Measurements from ENCODE around the gene TMEM267. TPM values are rescaled to one million over a fixed set of nuclear protein-coding genes. Genes with fewer than 3 reads are reported as not detected.

Gene TMEM267
- total and polyA plus RNA-seq, 2 of the 4 experiments (the other 2 are of a cell fraction), result 9.2 to 12.0 TPM

DNA sequence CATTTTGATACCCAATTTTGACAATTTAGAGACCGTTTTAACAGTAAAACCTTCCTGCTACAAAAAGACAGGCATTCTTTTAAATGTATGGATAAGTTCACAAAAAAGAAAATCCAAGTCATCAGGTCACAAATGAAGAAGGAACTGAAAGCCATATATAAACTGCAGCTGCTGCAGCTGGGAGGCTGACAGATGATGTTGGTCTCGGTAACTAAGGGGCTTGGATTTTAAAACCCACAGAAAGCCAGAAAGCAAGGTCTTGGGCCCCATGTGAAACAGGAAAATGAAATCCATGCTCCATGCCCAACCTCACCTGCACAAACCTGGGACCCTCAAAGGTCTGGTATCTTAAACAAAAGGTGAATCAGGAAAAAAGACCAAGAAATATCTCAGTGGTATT, 47.0 kb upstream of the TMEM267 start:
- Histone ChIP-seq H2AK5ac (ENCODE audit: low read depth, low read length) (no peak overlapping the region), H3K18ac (ENCODE audit: low read depth, low read length) (no peak overlapping the region), H3K9ac (ENCODE audit: low read depth, low read length) (no peak overlapping the region), H2BK120ac (ENCODE audit: low read depth, low read length) (no peak overlapping the region), H3K9me1 (ENCODE audit: insufficient read depth, low read length) (no peaks in the 10 kb centered on the region), H2BK5ac (ENCODE audit: low read depth, low read length, poor library complexity, severe bottlenecking) (no peak overlapping the region), H3K4me2 (ENCODE audit: low read depth, low read length) (no peak overlapping the region), H4K91ac (ENCODE audit: insufficient read depth, low read depth, low read length) (no peak overlapping the region), H3K79me1 (ENCODE audit: low read depth in 1 of 2, low read length in 2 of 2) (0 out of 4 replicates have a peak, but pooled peaks cover 0 to 2% of the 10 kb centered on the region in 2 experiments), H2AK9ac (replicated peaks; ENCODE audit: low read depth, low read length, poor library complexity) (no peak overlapping the region), H3K4ac (ENCODE audit: low read depth, low read length) (no peak overlapping the region), H3K23ac (ENCODE audit: low read depth, low read length) (no peak overlapping the region), H2BK15ac (ENCODE audit: low read depth, low read length) (no peak overlapping the region), H3K27me3 (ENCODE audit: control insufficient read depth, insufficient read depth, low read length) (no peaks in the 10 kb centered on the region), H3K4me1 (ENCODE audit: control insufficient read depth, insufficient read depth, low read length) (no peaks in the 10 kb centered on the region), H3K9me3 (ENCODE audit: control insufficient read depth, insufficient read depth, low read length) (no peaks in the 10 kb centered on the region), H3K4me3 (ENCODE audit: insufficient read depth, low read depth, low read length) (no peak overlapping the region), H4K5ac (ENCODE audit: low read depth, low read length) (no peak overlapping the region), H3K27ac (ENCODE audit: insufficient read depth, low read length) (no peak overlapping the region), H3K14ac (replicated peaks; ENCODE audit: low read depth, low read length) (no peak overlapping the region), H2BK20ac (ENCODE audit: low read depth, low read length) (no peak overlapping the region), H4K20me1 (ENCODE audit: insufficient read depth, low read length) (no peaks in the 10 kb centered on the region), H2AFZ (replicated peaks; ENCODE audit: low read length, poor library complexity) (no peak overlapping the region), H3K56ac (ENCODE audit: extremely low read depth, insufficient read depth, low read length) (no peak overlapping the region), H4K8ac (ENCODE audit: low read depth in 2 of 2, low read length in 2 of 2) (no peak overlapping the region), H3K36me3 (ENCODE audit: control insufficient read depth, insufficient read depth, low read length) (peaks cover 43% of the 10 kb centered on the region)
- ChIA-PET POLR2A (ENCODE audit: unreplicated experiment) (no interaction called here), CTCF (no interaction called here)
- dilution Hi-C loops (cut with HindIII; ENCODE audit: low sequenced_read_pairs, unreplicated experiment) (no loop called here), in situ Hi-C loops (cut with MboI; ENCODE audit: low sequenced_read_pairs) (no loop called here), intact Hi-C loops (cut with micrococcal nuclease) (no loop called here)
- DNase-seq, result no peak
- no CpG with 5 or more reads among the region's 2 CpGs for whole genome bisulfite sequencing, 2 experiments (ENCODE audit: extremely low coverage in 2 of 2, insufficient read length in 1 of 2)
- ATAC-seq (ENCODE audit: low read depth), result no peak
- TF ChIP-seq POLR2A (IDR thresholded peaks at IDR 0.05; ENCODE audit: low read depth, low read length), result no peak
- TF ChIP-seq, protein P1, sequence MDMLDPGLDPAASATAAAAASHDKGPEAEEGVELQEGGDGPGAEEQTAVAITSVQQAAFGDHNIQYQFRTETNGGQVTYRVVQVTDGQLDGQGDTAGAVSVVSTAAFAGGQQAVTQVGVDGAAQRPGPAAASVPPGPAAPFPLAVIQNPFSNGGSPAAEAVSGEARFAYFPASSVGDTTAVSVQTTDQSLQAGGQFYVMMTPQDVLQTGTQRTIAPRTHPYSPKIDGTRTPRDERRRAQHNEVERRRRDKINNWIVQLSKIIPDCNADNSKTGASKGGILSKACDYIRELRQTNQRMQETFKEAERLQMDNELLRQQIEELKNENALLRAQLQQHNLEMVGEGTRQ (IDR thresholded peaks at IDR 0.05; ENCODE audit: low read depth, low read length), result no peak
- BruUV-seq (replicated peaks), result no TSS peak

Data from IMR-90 (cell line).